Osteocyte (in vitro differentiated cells): ENCODE results near the gene CCDC124. TPM values are rescaled to one million over a fixed set of nuclear protein-coding genes. Genes with fewer than 3 reads are reported as not detected.
"Not testable (repeated sequence)": the region's sequence is repeated elsewhere in the genome, so short reads cannot be mapped to it uniquely, and the experiment has no call there.

ENCODE experiments used
- DNase-seq: peaks from one replicate; pipeline ENCODE4 v3.0.0; 2021; ENCODE audit warnings: mixed read lengths; ENCODE audit not compliant: unreplicated experiment; ENCODE audit errors: extremely low spot score
- H3K27ac Mint-ChIP-seq: one replicate; pipeline ENCODE4 v1.8.0; 2021; ENCODE audit warnings: mild to moderate bottlenecking, mixed read lengths; ENCODE audit not compliant: unreplicated experiment
- H3K27me3 Mint-ChIP-seq: one replicate; pipeline ENCODE4 v1.8.0; 2021; ENCODE audit warnings: mixed read lengths; ENCODE audit not compliant: unreplicated experiment
- H3K36me3 Mint-ChIP-seq: one replicate; pipeline ENCODE4 v1.8.0; 2021; ENCODE audit warnings: mixed read lengths; ENCODE audit not compliant: unreplicated experiment
- H3K4me1 Mint-ChIP-seq: one replicate; pipeline ENCODE4 v1.8.0; 2021; ENCODE audit warnings: mixed read lengths; ENCODE audit not compliant: unreplicated experiment
- H3K4me3 Mint-ChIP-seq: one replicate; pipeline ENCODE4 v1.8.0; 2021; ENCODE audit warnings: mild to moderate bottlenecking, moderate library complexity, mixed read lengths; ENCODE audit not compliant: unreplicated experiment
- H3K9me3 Mint-ChIP-seq: one replicate; pipeline ENCODE4 v1.8.0; 2021; ENCODE audit warnings: mixed read lengths; ENCODE audit not compliant: unreplicated experiment
- CTCF ChIP-seq: fragments of 200-600 bp; sonication (generic); IDR thresholded peaks from 2 replicates; pipeline ENCODE4 v1.5.0; 2021; ENCODE audit warnings: antibody characterized with exemption, mild to moderate bottlenecking, moderate library complexity
- total RNA-seq: library from RNA; stranded (reverse); gene quantifications from 2 replicates; pipeline ENCODE4 v1.2.1, GENCODE V29; 2021

CCDC124 gene
- total RNA-seq, 1 donor from 2014 or later: 81.9 TPM

- Mint-ChIP-seq H3K27ac (no peak overlapping the region), H3K27me3 (no peaks in the 10 kb centered on the region), H3K9me3 (peaks cover 7% of the 10 kb centered on the region), H3K36me3 (peaks cover 2% of the 10 kb centered on the region), H3K4me1 (peaks cover 13% of the 10 kb centered on the region), H3K4me3 (no peak overlapping the region)
- DNase-seq: no peak
- no peak for TF ChIP-seq CTCF
These were observed 21.9 kb upstream of the CCDC124 start for GRCh38 chr19:17910791-17911360.

- H3K4me1 Mint-ChIP-seq: no peaks in the 10 kb centered on the region
- no peaks in the 10 kb centered on the region for H3K9me3 Mint-ChIP-seq
- DNase-seq: no peak
- no peaks in the 10 kb centered on the region for H3K27me3 Mint-ChIP-seq
- TF ChIP-seq CTCF: no peak
- no peak overlapping the region for H3K27ac Mint-ChIP-seq
- H3K36me3 Mint-ChIP-seq: no peaks in the 10 kb centered on the region
- no peak overlapping the region for H3K4me3 Mint-ChIP-seq
These were observed 16.7 kb upstream of the CCDC124 start for GRCh38 chr19:17915940-17916593.

- H3K4me3 Mint-ChIP-seq, H3K27ac Mint-ChIP-seq, DNase-seq, H3K9me3 Mint-ChIP-seq, H3K36me3 Mint-ChIP-seq, H3K27me3 Mint-ChIP-seq, H3K4me1 Mint-ChIP-seq: not testable (repeated sequence)
These were observed 14.7 kb upstream of the CCDC124 start for GRCh38 chr19:17918151-17918550.

- not testable (repeated sequence) for H3K27ac Mint-ChIP-seq, H3K36me3 Mint-ChIP-seq, DNase-seq, H3K27me3 Mint-ChIP-seq, H3K4me3 Mint-ChIP-seq, H3K9me3 Mint-ChIP-seq, H3K4me1 Mint-ChIP-seq
These were observed 13.7 kb upstream of the CCDC124 start for GRCh38 chr19:17919122-17919521.

- Mint-ChIP-seq H3K36me3 (no peaks in the 10 kb centered on the region), H3K4me1 (no peaks in the 10 kb centered on the region), H3K9me3 (no peaks in the 10 kb centered on the region), H3K4me3 (no peak overlapping the region), H3K27me3 (peaks cover 4% of the 10 kb centered on the region), H3K27ac (no peak overlapping the region)
- no peak for TF ChIP-seq CTCF
- DNase-seq: no peak
These were observed 12.3 kb upstream of the CCDC124 start for GRCh38 chr19:17920527-17920926.

- no peak overlapping the region for H3K4me3 Mint-ChIP-seq
- no peaks in the 10 kb centered on the region for H3K9me3 Mint-ChIP-seq
- H3K27ac Mint-ChIP-seq: no peak overlapping the region
- H3K27me3 Mint-ChIP-seq: peaks cover 8% of the 10 kb centered on the region
- no peaks in the 10 kb centered on the region for H3K4me1 Mint-ChIP-seq
- H3K36me3 Mint-ChIP-seq: no peaks in the 10 kb centered on the region
- DNase-seq: no peak
- TF ChIP-seq CTCF: no peak
These were observed 10.7 kb upstream of the CCDC124 start for GRCh38 chr19:17922138-17922537.
